Endothelial cell of umbilical vein (primary cell): ENCODE measurements around the gene PRSS21.

ENCODE experiments used
- GATA2 ChIP-seq: IDR thresholded peaks from 2 replicates; pipeline ENCODE4 v1.7.0; 2011; ENCODE audit warnings: low read depth, mild to moderate bottlenecking, moderate library complexity, mixed read lengths, low read length; ENCODE audit not compliant: insufficient read length, insufficient read depth
- MYC ChIP-seq: IDR thresholded peaks from one replicate; pipeline ENCODE4 v1.6.1; 2011; ENCODE audit warnings: mild to moderate bottlenecking, low read depth, low read length
- TF ChIP-seq, protein P1 (sequence below), 2 donors: IDR thresholded peaks; 1 replicate in 1 of 2; 2 replicates in 1 of 2; pipeline ENCODE4 v1.5.1; 2011; ENCODE audit warnings: low read length in 2 of 2, mild to moderate bottlenecking in 2 of 2, moderate library complexity in 2 of 2, control low read depth in 1 of 2, inconsistent platforms in 1 of 2, low read depth in 1 of 2; ENCODE audit not compliant: insufficient read depth in 1 of 2; ENCODE audit errors: extremely low read depth in 1 of 2

DNA sequence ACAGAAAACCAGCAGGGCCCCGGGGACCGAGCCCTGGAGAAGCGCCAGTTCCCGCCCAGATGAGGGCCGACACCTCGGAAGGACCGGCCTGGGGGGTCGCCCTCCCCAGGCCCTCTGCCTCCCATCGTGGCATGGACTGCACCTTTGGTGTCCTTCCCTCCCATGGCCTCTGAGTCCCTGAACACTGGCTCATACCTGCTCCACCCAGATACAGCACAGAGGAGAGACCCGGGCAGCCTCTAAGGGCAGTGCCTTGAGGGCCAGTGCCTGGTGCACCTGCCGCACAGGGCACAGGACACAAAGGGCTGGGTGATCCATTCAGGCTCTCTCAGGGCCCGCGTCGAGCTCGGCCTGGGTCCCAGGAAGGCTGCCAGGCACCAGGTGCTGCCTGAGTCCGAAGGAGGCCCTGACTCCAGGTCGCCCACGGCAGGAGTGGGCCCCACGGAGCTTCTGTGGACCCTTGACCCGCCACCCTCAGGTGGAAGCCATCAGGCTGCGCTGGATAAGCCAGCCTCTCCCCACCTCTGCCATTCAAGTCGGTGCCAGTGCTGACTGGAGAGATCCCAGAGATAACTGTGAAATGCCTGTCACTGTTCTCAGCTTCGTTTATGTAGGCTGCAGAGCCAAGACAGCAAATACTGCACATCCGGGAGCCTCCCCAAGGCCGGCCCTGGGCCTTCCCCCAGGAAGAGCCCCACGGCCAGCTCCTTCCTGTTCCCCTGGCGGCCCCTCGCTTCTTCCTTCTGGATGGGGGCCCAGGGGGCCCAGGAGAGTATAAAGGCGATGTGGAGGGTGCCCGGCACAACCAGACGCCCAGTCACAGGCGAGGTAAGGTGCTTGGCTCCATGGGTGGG, 12.7 kb downstream of the PRSS21 start, which contains the start of gene ZG16B:
- TF ChIP-seq, protein P1, sequence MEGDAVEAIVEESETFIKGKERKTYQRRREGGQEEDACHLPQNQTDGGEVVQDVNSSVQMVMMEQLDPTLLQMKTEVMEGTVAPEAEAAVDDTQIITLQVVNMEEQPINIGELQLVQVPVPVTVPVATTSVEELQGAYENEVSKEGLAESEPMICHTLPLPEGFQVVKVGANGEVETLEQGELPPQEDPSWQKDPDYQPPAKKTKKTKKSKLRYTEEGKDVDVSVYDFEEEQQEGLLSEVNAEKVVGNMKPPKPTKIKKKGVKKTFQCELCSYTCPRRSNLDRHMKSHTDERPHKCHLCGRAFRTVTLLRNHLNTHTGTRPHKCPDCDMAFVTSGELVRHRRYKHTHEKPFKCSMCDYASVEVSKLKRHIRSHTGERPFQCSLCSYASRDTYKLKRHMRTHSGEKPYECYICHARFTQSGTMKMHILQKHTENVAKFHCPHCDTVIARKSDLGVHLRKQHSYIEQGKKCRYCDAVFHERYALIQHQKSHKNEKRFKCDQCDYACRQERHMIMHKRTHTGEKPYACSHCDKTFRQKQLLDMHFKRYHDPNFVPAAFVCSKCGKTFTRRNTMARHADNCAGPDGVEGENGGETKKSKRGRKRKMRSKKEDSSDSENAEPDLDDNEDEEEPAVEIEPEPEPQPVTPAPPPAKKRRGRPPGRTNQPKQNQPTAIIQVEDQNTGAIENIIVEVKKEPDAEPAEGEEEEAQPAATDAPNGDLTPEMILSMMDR (IDR thresholded peaks at IDR 0.05; ENCODE audit: extremely low read depth in 1 of 2, insufficient read depth in 1 of 2, low read depth in 1 of 2, low read length in 2 of 2): no peak
- TF ChIP-seq GATA2 (no peak), MYC (no peak)
